HG02885 (cell line): Measurements from ENCODE around the gene ZNF761.
A peak's percentile ranks its signal among the peaks of the same experiment; 100 is the strongest.
"Not testable (repeated sequence)": the region's sequence is repeated elsewhere in the genome, so short reads cannot be mapped to it uniquely, and the experiment has no call there.

Source experiments
- ATAC-seq: cut with Tn5 transposase; IDR thresholded peaks from one replicate; pipeline ENCODE4 v1.9.1; 2021; ENCODE audit warnings: mild to moderate bottlenecking; ENCODE audit not compliant: unreplicated experiment, poor library complexity

ZNF761 gene

DNA sequence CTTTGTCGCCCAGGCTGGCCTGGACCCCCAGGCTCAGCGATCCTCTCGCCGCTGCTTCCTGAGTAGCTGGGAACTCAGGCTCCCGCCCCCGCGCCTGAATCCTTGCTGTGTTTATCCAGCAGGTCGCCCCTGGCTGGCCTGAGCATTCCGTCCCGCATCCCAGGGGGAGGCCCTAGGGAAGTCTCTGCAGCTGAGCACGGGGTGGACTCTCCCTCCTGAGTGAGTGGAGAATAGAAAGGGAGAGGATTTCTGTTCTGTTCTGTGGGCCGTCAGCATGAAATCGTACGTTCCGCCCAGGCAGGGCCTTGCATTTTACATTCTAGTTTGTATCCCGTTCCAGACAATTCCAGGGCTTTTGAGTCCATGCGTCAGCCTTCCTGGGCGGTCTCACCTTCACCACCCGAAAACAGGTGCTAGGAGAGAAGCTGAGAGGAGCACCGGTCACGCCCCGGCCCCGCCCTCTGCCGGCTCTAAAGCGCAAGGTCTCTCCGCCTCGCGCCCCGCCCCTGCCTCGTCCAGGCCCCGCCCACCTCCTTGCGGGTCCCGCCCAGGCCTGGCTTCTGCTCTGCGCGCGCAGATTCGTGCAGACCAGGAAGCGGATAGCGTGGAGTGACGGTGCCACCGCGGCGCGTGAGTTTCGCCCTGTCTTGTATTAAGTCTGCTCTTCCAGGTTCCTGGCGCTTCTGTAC, at the start of gene ZNF761:
TSS of gene ZNF761 (plus strand) at position 586 of the 689 bp plus-strand sequence. CDS start 15,285 bp downstream, outside the sequence.
- ATAC-seq: peak; percentile 94

DNA sequence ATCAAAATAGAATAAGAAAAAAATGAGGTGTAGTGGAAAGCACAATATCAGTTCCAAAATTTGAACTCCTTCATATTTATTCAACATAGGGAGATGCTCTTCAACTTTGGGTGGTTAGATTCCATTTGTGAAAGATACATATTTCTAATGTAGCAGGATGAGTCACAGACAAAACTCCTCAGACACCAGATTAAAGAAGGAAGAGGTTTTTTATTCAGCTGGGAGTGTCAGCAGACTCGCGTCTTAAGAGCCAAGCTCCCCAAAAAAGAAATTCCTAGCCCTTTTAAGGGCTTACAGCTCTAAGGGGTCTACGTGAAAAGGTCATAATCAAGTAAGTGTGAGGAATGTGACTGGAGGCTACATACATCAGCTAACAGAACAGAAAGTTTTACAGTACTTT, 43.6 kb upstream of the ZNF761 start:
- ATAC-seq: no peak

DNA sequence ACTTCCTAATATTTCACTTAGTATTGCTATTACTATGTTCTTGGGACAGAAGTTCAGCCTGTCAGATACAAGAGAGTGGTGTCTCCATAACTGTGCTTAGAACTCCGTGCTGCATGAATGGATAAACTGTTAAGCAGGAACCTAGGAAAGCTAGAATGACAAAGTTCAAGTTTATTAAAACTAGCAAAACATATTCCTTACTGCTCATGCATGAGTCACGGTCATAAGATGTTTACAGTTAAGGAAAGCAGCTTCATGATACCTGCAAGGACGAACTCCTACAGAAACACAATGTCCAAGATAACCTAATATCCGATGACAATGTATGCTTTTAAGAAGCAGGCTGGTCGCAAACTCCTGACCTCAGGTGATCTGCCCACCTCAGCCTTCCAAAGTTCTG, 42.9 kb upstream of the ZNF761 start:
- ATAC-seq: no peak

DNA sequence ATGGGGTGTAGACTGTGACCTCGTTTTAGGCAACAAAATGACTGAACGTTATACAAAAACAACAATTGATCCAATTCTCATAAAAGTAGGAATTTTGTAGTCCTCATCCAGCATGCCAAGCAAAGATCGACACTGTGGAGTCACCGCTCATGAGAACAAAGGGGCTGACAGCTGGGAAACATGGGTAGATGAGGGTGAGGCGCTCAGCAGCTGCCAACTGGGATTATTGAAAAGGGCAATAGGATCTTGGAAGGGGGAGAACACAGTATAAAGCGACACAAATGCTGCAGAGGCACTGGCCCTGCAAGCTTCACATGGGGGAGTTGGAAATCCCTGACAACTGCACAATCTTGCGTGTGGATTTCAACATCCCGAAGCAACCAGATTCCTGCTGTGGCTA, 42.2 kb upstream of the ZNF761 start:
- ATAC-seq: no peak

DNA sequence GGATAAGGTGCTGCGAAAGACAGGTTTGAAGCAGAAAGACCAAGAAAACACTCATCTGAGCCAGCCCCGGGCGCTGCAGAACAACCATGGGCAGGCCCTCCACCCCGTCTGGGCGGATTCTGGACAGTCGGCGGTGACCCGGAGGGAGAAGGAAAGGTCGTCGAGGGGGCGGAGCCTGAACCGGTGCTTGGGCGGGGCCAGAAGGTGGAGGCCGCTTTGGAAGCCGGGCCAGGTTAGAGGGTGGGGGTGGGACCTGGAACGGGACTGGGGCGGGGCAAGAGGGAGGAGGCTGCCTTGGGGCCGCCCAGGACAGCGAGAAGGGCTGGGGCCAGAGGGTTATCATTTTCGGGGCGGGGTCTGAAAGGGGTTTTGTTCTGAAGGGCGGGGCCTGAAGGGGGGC, 41.8 kb upstream of the ZNF761 start:
- no peak for ATAC-seq

DNA sequence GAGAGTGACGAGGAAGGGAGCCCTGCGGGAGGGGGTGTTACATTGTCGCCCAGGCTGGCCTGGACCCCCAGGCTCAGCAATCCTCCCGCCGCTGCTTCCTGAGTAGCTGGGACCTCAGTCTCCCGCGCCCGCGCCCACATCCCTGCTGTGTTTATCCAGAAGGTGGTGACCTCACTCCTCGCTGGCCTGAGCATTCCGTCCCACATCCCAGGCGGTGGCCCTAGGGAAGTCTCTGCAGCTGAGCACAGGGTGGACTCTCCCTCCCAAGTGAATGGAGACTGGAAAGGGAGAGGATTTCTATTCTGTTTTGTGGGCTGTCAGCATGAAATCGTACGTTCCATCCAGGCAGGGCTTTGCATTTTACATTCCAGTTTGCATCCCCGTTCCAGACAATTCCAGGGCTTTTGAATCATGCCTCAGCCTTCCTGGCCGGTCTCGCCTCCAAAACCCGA, 37.2 kb upstream of the ZNF761 start:
- ATAC-seq: no peak

DNA sequence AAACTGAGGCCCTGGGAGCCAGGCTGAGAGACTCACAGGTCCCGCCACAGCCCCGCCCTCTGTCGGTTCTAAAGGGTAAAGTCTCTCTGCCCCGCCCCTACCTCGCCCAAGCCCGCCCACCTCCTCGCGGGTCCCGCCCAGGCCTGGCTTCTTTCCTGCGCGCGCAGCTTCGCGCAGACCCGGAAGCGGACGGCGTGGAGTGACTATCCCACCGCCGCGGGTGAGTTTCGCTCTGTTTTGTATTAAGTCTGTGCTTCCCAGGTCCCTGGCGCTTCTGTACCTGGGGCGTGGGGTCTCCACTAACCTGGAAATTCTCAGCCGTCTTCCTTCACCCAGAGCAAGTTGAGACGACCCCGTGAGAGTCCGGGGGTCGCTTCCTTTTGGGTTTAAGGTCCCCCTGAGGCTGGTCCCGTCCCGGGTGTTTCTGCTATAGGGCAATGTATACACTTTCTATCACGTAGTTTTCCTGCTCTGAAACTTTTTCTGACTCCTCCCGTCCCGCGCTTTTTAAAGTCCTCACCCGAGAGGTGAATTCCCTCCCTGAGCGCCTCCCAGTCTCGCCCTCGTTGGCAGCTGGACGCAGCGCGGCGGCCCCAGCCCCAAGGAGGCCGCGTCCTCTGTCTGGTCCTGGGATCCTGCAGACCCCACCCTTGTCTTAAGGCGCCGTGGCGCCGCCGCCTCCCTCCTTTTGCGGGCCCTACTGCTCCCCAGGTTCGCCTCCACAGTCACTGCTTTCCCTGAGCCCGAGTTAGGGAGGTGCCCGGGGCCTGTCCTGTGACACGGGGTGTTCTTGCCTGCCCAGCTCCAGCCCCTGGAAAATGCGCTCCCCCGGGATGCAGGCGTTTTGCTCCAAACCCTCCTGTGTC, 36.6 kb upstream of the ZNF761 start, which contains the start of gene ZNF765:
TSS of gene ZNF765 (plus strand) at position 176 of the 866 bp plus-strand sequence. CDS start 2,867 bp downstream, outside the sequence.
- peak; percentile 94 for ATAC-seq

DNA sequence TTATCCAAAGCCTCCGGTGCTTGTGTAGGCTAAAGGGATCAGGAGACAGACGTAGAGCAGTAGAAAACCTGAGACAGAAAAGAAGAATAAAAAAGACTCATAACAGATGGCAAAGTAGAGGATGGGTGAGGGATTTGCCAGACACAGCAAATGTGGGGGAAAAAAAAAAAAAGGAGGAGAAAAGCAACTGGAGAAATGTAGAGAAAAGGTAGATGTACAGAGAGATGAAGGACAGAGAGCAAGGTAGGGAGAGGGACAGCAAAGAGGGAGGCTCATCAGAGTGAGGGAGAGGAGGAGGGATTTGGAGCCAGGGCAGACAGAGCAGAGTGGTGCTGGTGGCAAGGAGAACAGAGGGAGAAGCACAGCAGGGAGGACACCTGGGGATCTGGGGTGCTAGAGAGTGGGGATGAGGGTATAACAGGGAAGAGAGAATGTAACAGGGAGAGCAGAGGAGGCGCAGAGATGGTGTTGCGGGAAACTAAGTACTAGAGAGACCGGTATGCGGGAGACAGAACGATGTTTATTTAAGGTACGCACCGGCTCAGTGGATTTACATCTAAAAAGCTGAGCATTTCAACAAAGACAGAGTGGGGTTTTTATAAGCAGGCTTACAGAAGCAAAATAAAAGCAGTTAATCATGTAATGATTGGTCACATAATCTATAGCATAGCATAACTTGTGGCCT, 35.8 kb upstream of the ZNF761 start:
- not testable (repeated sequence) for ATAC-seq

DNA sequence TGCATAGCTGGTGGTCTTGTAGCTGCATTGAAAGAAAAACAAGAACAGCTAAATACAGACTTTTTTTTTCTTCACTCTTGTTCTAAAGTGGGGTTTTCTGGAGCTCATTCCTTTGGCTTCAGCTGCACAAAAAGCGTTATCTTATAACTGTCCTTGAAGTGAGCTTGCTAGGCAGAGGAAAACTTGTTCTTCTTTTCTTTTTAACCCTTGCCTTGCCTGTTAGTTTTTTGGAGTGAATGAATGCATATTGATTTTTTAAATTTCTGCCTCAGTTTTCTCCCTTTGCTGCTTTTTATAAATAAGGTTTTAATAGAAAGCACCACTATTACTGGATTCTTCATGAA, 35.3 kb upstream of the ZNF761 start:
- ATAC-seq: no peak

DNA sequence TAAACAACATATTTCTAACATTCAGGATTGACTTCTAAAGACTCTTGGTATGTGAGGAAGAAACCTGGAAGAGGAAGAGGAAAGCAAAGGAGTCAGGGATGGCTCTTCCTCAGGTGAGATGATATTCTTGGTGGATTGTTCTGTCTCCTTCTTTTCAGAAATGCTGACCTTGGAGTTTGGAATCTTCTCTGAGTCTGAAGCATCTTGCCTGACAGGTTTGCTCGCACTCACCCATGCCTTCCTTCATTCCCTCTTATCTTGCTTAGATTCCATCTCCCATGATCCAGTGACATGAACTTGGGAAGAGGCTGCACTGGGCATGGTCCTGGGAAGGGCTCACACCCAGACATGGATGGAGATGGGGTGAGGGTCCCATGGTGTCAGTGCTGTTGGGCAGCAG, 33.9 kb upstream of the ZNF761 start:
- ATAC-seq: not testable (repeated sequence)

DNA sequence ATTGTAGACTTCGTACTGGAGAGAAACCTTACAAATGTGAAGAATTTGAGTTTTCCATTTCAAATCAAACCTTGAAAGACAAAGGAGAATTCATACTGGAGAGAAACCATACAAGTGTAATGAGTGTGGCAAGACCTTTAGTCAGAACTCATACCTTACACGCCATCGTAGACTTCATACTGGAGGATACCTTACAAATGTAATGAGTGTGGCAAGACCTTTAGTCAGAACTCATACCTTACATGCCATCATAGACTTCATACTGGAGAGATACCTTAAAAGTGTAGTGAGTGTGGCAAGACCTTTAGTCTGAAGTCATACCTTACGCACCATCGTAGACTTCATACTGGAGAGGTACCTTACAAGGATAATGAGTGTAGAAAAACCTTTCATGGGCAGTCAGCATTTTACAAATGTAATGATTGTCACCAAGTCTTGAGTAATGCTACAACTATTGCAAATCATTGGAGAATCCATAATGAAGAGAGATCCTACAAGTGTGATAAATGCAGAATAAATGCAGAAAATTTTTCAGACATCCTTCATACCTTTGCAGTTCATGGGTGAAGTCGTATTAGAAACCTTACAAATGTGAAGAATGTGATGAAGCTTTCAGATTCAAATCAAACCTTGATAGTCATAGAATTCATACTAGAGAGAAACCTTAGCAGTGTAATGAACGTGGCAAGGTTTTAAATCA, 22.1 kb upstream of the ZNF761 start:
- ATAC-seq: no peak

DNA sequence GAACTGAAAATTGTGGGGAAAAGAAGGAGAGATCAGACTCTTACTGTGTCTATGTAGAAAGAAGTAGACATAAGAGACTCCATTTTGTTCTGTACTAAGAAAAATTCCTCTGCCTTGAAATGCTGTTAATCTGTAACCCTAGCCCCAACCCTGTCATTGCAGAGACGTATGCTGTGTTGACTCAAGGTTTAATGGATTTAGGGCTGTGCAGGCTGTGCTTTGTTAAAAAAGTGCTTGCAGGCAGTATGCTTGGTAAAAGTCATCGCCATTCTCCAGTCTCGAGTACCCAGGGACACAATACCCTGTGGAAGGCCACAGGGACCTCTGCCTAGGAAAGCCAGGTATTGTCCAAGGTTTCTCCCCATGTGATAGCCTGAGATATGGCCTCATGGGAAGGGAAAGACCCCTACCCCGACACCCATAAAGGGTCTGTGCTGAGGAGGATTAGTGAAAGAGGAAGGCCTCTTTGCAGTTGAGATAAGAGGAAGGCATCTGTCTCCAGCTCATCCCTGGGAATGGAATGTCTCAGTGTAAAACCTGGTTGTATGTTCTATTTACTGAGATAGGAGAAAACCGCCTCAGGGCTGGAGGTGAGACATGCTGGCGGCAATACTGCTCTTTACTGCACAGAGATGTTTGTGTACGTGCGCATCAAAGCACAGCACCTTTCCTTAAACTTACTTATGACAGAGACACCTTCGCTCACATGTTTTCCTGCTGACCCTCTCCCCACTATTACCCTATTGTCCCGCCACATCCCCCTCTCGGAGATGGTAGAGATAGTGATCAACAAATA, 11.1 kb upstream of the ZNF761 start:
- ATAC-seq: not testable (repeated sequence)

DNA sequence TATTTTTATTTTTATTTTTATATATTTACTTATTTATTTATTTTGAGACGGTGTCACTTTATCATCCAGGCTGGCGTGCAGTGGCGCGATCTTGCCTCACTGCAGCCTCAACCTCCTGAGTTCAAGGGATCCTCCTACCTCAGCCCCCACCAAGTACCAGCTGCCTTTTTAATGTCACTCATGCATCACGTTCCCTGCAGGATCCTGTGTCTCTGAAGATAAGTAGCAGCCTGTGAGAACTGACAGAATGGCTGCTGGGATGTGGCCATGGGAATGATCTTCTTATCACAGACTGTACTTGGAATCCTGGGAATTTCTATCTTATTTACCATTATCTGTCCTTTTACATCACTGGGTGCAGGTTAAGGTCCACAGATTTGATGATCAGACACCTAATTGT, 9.2 kb upstream of the ZNF761 start:
- no peak for ATAC-seq

DNA sequence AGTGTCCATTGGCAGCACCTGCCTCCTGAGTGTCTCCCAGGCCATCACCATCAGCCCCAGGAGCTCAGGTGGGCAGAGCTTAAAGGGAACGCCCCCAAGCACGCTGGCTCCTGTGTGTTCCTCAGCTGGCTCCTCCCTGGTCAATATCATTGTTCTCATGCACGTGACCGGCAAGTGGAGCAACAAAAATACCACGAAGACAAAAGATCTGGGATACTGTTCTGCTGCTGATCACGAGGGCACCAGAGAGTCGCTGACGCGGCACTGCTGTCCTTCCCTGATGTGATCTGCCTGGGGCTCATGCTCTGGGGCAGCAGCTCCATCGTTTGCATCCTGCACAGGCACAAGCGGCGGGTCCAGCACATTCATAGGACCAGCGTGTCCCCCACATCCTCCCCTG, 8.7 kb upstream of the ZNF761 start:
- not testable (repeated sequence) for ATAC-seq

DNA sequence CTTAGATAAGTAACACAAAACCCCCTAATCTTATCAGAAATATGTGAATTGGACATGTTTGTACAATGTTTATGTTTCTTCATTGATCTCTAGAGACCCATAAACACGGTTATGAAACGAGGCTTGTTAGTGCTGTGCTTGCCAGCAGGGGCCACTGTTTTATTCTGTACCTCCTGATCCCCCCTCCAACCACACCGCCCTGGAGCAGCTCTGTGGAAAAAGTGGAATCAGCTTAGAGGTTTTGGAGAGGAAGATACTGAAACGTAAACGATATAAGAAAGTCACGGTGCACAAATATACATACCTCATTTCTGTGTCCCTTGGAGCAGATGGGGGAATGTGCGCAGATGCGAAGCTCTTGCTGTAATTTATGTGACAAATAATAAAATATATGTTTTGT, 8.1 kb upstream of the ZNF761 start:
- ATAC-seq: not testable (repeated sequence)

DNA sequence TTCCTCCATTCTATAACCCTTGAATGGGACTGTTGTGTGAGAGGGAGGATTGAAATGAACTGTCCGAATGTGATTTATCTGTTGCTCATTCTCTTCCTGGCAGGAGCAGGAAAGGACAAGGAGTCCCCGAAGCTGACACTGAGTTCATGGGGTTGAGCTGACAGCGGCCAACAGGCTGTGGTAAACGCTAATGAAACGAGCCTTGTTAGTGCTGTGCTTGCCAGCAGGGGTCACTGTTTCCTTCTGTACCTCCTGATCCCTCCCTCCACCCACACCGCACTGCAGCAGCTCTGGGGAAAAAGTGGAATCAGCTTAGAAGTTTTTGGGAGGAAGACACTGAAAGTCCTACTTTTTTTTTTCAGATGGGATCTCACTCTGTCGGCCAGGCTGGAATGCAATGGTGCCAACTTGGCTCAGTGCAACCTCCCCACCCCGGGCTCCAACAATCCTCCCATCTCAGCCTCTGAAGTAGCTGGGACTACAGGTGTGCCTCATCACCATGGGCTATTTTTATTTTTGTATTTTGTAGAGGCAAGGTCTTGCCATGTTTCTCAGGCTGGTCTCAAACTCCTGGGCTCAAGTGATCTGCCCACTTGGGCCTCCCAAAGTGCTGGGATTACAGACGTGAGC, 6.7 kb upstream of the ZNF761 start:
- ATAC-seq: no peak

DNA sequence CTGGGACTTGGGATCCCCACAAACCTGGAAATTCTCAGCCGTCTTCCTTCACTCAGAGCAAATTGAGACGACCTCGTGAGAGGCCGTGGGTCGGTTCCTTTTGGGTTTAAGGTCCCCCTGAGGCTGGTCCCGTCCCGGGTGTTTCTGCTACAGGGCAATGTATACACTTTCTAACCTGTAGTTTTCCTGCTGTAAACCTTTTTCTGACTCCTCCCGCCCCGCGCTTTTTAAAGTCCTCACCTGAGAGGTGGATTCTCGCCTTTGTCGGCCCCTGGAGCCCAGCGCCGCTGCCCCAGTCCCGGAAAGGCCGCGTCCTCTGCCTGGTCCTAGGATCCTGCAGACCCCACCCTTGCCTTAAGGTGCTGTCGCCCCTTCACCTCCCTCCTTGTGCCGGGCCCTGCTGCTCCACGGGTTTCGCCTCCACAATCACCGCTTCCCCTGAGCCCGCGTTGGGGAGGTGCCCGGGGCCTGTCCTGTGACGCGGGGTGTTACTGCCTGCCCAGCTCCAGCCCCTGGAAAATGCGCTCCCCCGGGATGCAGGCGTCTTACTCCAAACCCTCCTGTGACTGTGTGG, 391 bp downstream of the ZNF761 start:
- ATAC-seq: peak; percentile 24

DNA sequence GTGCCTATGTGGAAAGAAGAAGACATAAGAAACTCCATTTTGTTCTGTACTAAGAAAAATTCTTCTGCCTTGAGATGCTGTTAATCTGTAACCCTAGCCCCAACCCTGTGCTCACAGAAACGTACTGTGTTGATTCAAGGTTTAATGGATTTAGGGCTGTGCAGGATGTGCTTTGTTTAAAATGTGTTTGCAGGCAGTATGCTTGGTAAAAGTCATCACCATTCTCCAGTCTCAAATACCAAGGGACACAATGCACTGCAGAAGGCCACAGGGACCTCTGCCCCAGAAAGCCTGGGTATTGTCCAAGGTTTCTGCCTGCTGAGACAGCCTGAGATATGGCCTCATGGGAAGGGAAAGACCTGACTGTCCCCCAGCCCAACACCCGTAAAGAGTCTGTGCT, 12.0 kb downstream of the ZNF761 start:
- not testable (repeated sequence) for ATAC-seq

DNA sequence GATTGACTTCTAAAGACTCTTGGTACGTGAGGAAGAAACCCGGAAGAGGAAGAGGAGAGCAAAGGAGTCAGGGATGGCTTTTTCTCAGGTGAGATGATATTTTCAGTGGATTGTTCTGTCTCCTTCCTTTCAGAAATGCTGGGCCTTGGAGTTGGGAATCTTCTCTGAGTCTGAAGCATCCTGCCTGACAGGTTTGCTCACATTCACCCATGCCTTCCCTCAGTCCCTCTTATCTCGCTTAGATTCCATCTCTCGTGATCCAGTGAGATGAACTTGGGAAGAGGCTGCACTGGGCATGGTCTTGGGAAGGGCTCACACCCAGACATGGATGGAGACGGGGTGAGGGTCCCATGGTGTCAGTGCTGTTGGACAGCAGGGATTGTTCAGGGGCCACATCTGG, 15.4 kb downstream of the ZNF761 start:
- ATAC-seq: not testable (repeated sequence)
